IPS DF 6.9 (cell line): ENCODE results near the gene CERCAM.

Source experiments
- DNase-seq: peaks from one replicate; pipeline ENCODE4 v3.0.0-alpha.2; 2013; ENCODE audit warnings: low read depth, low spot score
- H3K27ac ChIP-seq: one replicate; pipeline ENCODE4 v1.5.1; 2013; ENCODE audit warnings: low read length, control low read depth
- H3K27me3 ChIP-seq: 2 replicates; pipeline ENCODE4 v1.6.1; 2013; ENCODE audit warnings: mild to moderate bottlenecking, low read length; ENCODE audit not compliant: control insufficient read depth, insufficient read depth
- H3K36me3 ChIP-seq: 2 replicates; pipeline ENCODE4 v1.6.1; 2013; ENCODE audit warnings: low read length; ENCODE audit not compliant: control insufficient read depth, insufficient read depth
- H3K4me1 ChIP-seq: 2 replicates; pipeline ENCODE4 v1.6.1; 2013; ENCODE audit warnings: low read length; ENCODE audit not compliant: control insufficient read depth, insufficient read depth
- H3K4me3 ChIP-seq: 2 replicates; pipeline ENCODE4 v1.5.1; 2013; ENCODE audit warnings: mild to moderate bottlenecking, low read length
- H3K9me3 ChIP-seq: 2 replicates; pipeline ENCODE4 v1.6.1; 2013; ENCODE audit warnings: low read length, inconsistent platforms; ENCODE audit not compliant: control insufficient read depth, insufficient read depth
- WGBS: extraction: QIAGEN DNeasy Blood & Tissue Kit; methylation state at CpG from one replicate; pipeline ENCODE4 v1.1.7; 2013; ENCODE audit warnings: mixed read lengths, missing lambda C conversion rate; ENCODE audit not compliant: insufficient read length, insufficient coverage; 5-methylcytosine and 5-hydroxymethylcytosine counted together

Gene CERCAM

DNA sequence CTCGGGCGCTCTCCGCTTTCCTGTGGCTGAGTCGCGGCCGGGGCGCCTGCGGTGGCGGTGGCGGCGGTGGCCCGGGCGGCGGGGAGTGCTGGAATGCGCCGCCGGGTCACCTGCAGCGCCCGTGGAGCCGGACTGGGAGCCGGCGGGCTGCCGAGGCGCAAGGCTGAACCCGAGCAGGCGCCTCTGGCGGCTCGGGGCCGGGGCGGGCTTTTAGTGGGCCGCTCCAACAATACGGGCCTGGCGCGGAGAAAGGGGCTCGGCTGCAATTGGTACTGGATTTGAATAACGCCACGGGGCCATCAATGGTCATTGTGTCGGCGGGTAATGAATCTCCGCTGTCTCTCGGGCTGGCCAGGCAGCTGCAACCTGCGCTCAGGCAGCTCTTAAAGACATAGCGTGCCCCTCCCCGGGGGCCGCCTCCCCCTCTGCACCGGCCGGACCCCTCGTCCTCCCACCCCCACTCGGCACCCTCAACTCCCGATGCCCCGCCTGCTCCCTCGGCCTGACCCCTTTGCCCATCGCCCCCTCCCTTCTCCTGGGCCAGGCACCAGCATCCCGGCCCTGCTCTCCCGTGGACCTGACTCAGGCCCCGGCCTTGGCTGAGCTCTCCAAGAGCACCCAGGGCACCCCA is 27.4 kb upstream of the CERCAM start:
- peak overlapping the region; percentile 10; the same call in 1 of the 2 replicates for H3K4me3 ChIP-seq
- H3K27ac ChIP-seq: no peak overlapping the region
- H3K27me3 ChIP-seq: peaks cover 75% of the 10 kb centered on the region
- H3K9me3 ChIP-seq: no peaks in the 10 kb centered on the region
- WGBS: no CpG with 5 or more reads among the region's 56 CpGs
- H3K4me1 ChIP-seq: peaks cover 18% of the 10 kb centered on the region
- H3K36me3 ChIP-seq: no peaks in the 10 kb centered on the region; the same call in 1 of the 2 replicates
- no peak for DNase-seq

DNA sequence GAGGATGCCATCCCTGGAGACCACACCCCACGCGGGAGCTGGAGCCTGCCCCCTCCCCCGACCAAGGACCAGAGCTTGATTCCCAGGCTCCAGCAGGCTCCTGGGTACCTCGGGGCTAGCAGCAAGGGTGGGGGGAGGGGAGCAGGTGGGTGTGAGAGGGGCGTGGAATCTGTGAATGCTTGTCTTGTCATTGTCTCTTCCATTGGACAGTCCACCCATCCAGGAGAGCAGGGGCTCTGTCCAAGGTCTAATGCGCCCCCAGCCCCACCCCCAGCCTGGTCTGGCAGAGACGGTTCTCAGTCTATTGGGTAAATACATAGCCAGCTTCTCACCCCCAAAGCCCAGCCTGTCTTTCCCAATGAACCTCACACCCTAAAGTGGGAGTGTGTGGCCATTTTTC is 26.7 kb upstream of the CERCAM start:
- DNase-seq: no peak
- Histone ChIP-seq H3K4me1 (peaks cover 18% of the 10 kb centered on the region), H3K36me3 (no peaks in the 10 kb centered on the region; the same call in 1 of the 2 replicates), H3K9me3 (no peaks in the 10 kb centered on the region), H3K27me3 (peaks cover 75% of the 10 kb centered on the region), H3K4me3 (no peak overlapping the region), H3K27ac (no peak overlapping the region)
- WGBS: no CpG with 5 or more reads among the region's 7 CpGs

DNA sequence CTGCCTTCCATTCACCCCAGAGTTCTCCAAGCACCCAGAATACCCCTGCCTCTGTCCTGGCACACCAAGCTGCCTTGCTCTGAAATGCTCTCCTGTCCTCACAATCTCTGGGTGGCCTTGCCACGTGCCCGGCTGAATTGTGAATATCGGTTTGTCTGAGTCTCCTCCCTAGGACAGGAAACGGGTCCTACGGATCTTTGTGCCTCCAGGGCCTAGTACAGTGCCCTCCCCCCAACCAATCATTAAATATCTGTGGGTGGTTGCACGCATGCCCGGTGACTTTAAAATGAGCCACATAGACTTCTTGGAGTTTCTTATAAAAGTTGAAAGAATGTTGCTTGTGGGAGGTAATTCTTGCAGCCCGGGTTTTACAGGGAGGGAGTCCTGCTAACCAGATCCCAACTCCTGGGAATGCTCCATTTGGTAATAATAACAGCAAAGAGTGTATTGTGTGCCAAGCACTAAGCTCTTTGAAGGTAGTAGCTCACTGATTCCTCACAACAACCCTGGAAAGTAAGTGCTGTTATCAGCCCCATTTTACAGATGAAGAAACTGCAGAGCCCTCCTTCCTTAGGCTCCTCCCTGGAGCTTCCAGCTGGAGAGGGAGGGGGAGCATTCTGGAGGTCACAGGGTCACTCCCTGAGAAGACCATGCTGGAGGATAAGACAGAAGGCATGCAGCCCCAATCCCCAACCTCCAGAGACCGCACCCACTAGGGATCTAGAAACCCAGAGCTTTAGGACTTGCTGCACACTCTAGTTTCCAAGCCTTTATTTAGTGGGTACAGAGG is 26.1 kb upstream of the CERCAM start:
- whole genome bisulfite sequencing: no CpG with 5 or more reads among the region's 9 CpGs
- H3K4me1 ChIP-seq: peaks cover 18% of the 10 kb centered on the region
- no peak overlapping the region for H3K4me3 ChIP-seq
- H3K27ac ChIP-seq: no peak overlapping the region
- H3K9me3 ChIP-seq: no peaks in the 10 kb centered on the region
- H3K36me3 ChIP-seq: no peaks in the 10 kb centered on the region; the same call in 1 of the 2 replicates
- peaks cover 79% of the 10 kb centered on the region for H3K27me3 ChIP-seq
- no peak for DNase-seq

DNA sequence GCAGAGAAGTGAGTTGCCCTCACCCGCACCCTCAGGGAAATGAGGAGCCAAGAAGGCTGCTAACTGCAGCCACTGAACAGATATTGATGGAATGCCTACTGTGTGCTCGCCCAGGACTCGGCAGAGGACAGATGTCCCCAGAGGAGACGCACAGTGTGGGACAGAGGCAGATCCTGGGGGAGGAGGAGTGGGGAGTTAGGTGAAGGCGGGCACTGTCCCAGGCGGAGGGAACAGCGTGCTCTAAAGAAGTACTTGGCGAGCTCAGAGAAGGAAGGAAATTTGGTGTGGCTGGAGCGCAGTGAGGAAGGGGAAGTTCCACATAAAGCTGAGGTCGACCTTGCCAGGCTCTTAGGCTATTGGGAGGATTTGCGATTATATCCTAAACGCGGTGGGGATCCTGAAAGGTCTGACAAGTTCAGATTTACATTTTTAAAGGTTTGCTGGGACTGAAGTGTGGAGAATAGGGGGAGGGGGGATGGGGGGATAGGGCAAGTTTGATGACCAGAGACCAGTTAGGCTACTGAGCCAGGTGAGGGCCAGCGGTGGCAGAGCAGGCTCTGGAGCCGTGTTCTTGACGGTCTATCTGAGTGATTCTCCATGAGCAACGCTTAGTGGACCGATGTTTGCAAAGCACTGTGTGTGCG is 23.6 kb upstream of the CERCAM start:
- H3K9me3 ChIP-seq: no peaks in the 10 kb centered on the region
- H3K4me1 ChIP-seq: peaks cover 9% of the 10 kb centered on the region
- H3K27ac ChIP-seq: no peak overlapping the region
- peaks cover 72% of the 10 kb centered on the region for H3K27me3 ChIP-seq
- H3K4me3 ChIP-seq: no peak overlapping the region
- no CpG with 5 or more reads among the region's 19 CpGs for WGBS
- no peak for DNase-seq
- no peaks in the 10 kb centered on the region; the same call in 1 of the 2 replicates for H3K36me3 ChIP-seq

DNA sequence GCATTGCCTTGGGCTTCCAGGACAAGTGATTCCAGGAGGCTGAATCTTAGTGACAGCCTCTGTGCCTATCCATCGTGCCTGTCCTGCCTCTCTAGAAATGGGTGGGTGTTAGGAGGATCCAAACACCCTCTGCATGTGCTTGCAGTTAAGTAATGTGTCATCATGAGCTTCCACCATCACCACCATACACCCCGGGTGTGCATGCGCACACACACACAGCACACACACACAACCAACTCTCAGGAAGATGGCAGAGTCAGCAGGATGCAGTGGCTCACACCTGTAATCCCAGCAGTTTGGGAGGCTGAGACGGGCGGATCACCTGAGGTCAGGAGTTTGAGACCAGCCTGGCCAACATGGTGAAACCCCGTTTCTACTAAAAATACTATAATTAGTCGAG is 22.8 kb upstream of the CERCAM start:
- H3K9me3 ChIP-seq: no peaks in the 10 kb centered on the region

DNA sequence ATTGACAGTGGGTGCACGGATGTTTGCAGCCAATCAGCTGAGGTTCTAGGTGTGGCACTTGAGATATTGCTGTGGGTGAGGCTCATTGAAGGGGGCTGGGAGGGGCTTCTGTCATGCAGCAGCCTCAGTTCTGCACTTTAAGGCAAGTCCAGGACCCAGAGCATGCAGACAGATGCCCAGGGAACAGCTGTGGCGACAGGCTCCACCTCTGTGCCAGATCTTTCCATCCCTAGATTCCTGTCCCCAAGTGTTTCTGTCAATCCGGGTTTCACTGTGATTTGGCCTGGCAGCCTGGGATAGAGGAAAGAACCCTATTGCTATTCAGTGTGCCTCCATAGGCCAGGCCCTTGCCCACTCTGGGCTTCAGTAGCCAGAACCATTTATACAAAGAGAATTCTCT is 20.8 kb upstream of the CERCAM start:
- DNase-seq: no peak
- no peak overlapping the region for H3K27ac ChIP-seq
- no peaks in the 10 kb centered on the region; the same call in 1 of the 2 replicates for H3K4me1 ChIP-seq
- H3K27me3 ChIP-seq: peaks cover 59% of the 10 kb centered on the region
- H3K36me3 ChIP-seq: no peaks in the 10 kb centered on the region
- WGBS: no CpG with 5 or more reads among the region's 3 CpGs
- no peaks in the 10 kb centered on the region for H3K9me3 ChIP-seq
- no peak overlapping the region for H3K4me3 ChIP-seq

More for the DNA sequence above, 22.8 kb upstream of the CERCAM start:
- Histone ChIP-seq H3K36me3 (no peaks in the 10 kb centered on the region), H3K27ac (no peak overlapping the region), H3K27me3 (peaks cover 67% of the 10 kb centered on the region), H3K4me3 (no peak overlapping the region), H3K4me1 (peaks cover 9% of the 10 kb centered on the region)
- no peak for DNase-seq
- WGBS: no CpG with 5 or more reads among the region's 7 CpGs

DNA sequence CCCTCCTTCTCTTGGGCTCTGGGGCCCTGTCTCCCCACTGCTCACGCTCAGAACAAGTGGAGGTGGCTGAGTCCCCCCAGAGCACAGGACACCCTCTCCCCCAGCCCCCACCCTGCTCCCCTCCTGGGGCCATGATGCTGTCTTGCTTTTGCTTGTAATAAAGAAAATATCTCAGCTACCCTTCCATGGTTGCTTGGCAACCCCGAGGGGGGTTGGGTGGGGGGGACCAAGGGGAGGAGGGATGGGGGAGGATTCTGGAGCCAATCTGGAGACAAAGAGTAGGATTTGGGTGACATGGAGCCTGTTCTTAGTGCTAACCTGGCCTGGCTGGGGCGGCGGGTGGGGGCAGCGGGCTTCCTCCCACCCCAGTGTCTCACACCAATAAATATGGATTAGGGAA is 16.1 kb upstream of the CERCAM start:
- no peak for DNase-seq
- Histone ChIP-seq H3K9me3 (no peaks in the 10 kb centered on the region), H3K27me3 (peaks cover 61% of the 10 kb centered on the region), H3K4me1 (peaks cover 8% of the 10 kb centered on the region), H3K27ac (no peak overlapping the region), H3K36me3 (no peaks in the 10 kb centered on the region), H3K4me3 (no peak overlapping the region)
- WGBS: no CpG with 5 or more reads among the region's 5 CpGs

DNA sequence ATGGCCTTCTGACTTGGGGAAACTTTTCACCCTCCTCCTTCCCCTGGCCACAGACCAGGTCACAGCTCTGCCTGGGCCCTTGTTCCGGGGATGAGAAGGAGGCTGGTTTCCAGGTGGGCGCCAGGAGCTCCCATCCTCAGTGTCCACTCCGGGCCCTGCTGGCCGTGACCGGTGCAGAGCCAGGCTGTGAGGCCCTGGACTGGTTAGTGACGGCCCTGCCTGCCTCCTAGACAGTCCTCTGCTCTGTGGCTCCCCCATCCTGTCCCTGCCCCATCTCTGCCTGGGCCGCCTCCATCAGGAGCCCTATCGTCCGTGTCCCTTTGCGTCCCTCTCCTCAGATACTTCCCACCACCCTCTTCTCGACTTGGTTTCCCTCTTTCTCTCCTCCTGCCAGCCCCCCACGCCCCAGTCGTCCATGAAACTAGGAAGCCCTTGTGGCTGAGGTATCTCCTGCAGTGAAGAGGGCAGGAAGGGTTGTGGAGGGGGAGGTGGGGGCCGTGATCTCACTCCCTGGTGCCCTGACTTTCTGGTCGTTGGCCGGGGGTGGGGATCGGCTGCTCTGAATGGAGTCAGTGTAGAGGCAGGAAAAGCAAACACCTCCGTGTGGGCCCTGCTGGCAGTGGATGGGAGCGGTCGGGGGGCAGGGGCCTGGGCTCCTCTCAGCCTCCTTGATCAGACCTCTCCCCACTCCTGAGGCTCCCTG is 15.4 kb upstream of the CERCAM start:
- peaks cover 61% of the 10 kb centered on the region for H3K27me3 ChIP-seq
- H3K9me3 ChIP-seq: no peaks in the 10 kb centered on the region
- no peaks in the 10 kb centered on the region for H3K36me3 ChIP-seq
- no peak for DNase-seq
- H3K4me3 ChIP-seq: no peak overlapping the region
- WGBS: no CpG with 5 or more reads among the region's 20 CpGs
- H3K27ac ChIP-seq: no peak overlapping the region
- H3K4me1 ChIP-seq: peaks cover 11% of the 10 kb centered on the region

DNA sequence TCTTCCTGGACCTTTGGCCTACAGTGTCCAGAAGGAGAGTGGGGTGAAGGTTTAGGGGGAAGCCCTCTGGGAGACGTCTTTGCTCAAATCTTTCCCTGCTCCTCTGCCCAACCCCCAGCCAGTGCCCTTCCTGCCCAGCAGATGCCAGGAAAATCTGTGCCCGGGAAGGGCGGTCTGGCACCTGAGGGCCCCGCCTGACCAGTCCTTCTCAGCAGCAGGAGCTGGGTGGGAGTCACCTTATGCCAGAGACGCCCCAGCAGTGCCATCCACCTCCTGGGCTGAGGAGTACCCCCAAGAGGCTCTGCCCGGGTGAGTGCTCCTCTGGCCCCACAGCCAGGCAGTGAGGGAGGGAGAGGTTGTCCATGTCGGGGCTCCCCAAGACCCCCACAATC is 14.9 kb upstream of the CERCAM start:
- no CpG with 5 or more reads among the region's 7 CpGs for WGBS
- H3K4me3 ChIP-seq: no peak overlapping the region

DNA sequence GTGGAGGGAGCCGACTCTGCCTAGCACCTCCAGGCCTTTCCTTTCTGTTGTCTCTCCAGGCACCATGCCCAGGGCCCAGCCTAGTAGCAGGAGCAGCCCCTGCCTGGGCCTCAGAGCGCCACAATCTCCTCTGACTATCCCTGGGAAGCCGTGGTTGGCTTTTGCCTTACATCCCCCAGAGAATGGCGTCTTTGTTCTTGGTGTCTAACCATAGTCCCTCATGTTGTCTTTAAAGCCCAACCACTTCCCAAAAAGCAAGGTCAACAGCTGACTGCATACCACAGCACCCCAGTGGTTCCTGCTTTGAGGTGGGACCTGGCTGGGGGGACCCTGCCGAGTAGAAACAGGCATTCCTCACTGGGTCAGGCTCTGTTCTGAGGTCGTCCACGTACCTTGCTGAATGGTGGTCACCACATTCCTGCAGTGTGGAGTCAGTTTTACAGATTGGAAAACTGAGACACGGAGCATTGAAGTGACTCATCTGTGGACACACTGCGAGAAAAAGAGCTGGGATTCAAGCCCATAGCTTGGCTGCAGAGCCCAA is 13.7 kb upstream of the CERCAM start:
- peaks cover 11% of the 10 kb centered on the region for H3K4me1 ChIP-seq
- no peaks in the 10 kb centered on the region for H3K9me3 ChIP-seq
- H3K4me3 ChIP-seq: no peak overlapping the region
- no peak for DNase-seq
- H3K36me3 ChIP-seq: no peaks in the 10 kb centered on the region
- H3K27me3 ChIP-seq: peaks cover 63% of the 10 kb centered on the region
- no CpG with 5 or more reads among the region's 9 CpGs for WGBS
- no peak overlapping the region for H3K27ac ChIP-seq

More for the DNA sequence above, 14.9 kb upstream of the CERCAM start:
- no peaks in the 10 kb centered on the region for H3K36me3 ChIP-seq
- peaks cover 11% of the 10 kb centered on the region for H3K4me1 ChIP-seq
- H3K27me3 ChIP-seq: peaks cover 58% of the 10 kb centered on the region
- H3K27ac ChIP-seq: no peak overlapping the region
- DNase-seq: no peak
- H3K9me3 ChIP-seq: no peaks in the 10 kb centered on the region
